Measurements from ENCODE around the gene NDUFAF4.
A peak's percentile ranks its signal among the peaks of the same experiment; 100 is the strongest.
"Not testable (repeated sequence)": the region's sequence is repeated elsewhere in the genome, so short reads cannot be mapped to it uniquely, and the experiment has no call there.

Gene NDUFAF4

GRCh38 chr6:96923400-96923799, 25.7 kb upstream of the NDUFAF4 start:
- H3K27me3 Mint-ChIP-seq (ENCODE audit: low read depth) = peaks cover 12% of the 10 kb centered on the region
- H3K27ac Mint-ChIP-seq = peak overlapping the region; percentile 58
- H3K36me3 Mint-ChIP-seq (ENCODE audit: low read depth) = no peaks in the 10 kb centered on the region
- no peak for DNase-seq (ENCODE audit: low spot score)
- H3K4me1 Mint-ChIP-seq (ENCODE audit: low read depth) = peaks cover 29% of the 10 kb centered on the region
- H3K4me3 Mint-ChIP-seq = peak overlapping the region; percentile 88
- no peaks in the 10 kb centered on the region for H3K9me3 Mint-ChIP-seq

DNA sequence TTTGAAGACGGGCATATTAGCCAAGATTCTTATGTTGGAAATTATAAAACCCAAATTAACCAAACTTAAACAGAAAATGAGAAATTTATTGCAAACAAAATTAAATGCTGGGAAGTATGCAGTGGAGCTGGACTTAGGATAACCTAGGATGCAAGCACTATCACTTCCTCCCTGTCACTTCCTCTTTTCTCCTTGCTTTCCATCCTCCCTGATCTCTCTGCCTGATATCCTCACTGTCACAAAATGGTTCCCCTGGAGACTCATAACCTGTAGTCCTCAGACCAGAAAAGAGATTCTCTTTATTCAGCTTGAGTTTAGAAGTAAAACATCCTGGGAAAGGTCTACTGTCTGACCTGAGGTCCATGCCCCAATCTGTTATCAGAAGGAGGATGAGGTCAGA, 19.4 kb upstream of the NDUFAF4 start:
- peaks cover 10% of the 10 kb centered on the region for H3K4me1 Mint-ChIP-seq (ENCODE audit: low read depth)
- no peak overlapping the region for H3K27ac Mint-ChIP-seq
- no peaks in the 10 kb centered on the region for H3K9me3 Mint-ChIP-seq
- H3K4me3 Mint-ChIP-seq = no peak overlapping the region
- H3K36me3 Mint-ChIP-seq (ENCODE audit: low read depth) = no peaks in the 10 kb centered on the region
- DNase-seq (ENCODE audit: low spot score) = no peak
- H3K27me3 Mint-ChIP-seq (ENCODE audit: low read depth) = peaks cover 14% of the 10 kb centered on the region

GRCh38 chr6:96913621-96914020, 15.9 kb upstream of the NDUFAF4 start:
- Mint-ChIP-seq H3K36me3 (ENCODE audit: low read depth) (no peaks in the 10 kb centered on the region), H3K4me1 (ENCODE audit: low read depth) (peaks cover 2% of the 10 kb centered on the region), H3K9me3 (no peaks in the 10 kb centered on the region), H3K4me3 (no peak overlapping the region), H3K27me3 (ENCODE audit: low read depth) (peaks cover 14% of the 10 kb centered on the region), H3K27ac (no peak overlapping the region)
- no peak for DNase-seq (ENCODE audit: low spot score)

GRCh38 chr6:96911751-96912150, 14.1 kb upstream of the NDUFAF4 start:
- Mint-ChIP-seq H3K27me3 (ENCODE audit: low read depth) (peaks cover 14% of the 10 kb centered on the region), H3K27ac (no peak overlapping the region), H3K4me1 (ENCODE audit: low read depth) (peaks cover 9% of the 10 kb centered on the region), H3K4me3 (no peak overlapping the region), H3K36me3 (ENCODE audit: low read depth) (no peaks in the 10 kb centered on the region), H3K9me3 (no peaks in the 10 kb centered on the region)
- DNase-seq (ENCODE audit: low spot score) = no peak

DNA sequence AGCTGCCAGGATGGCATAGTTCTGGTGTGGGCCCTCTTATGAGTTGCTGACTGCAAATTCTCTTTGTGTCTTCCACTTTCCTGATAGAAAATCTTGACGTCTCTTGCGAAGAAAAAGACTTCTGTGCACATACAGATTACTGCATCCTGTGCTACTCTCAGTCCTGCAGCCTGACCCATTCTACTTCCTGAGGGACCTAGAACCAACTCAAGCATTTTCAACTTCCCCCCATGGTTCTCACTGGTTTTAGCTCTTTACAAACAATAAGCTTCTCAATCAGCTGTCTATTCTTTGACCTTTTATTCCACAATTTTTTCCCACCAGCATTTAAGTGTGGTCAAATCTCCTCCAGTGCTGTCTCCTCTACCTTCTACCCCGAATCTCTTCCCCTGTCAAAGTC, 13.5 kb upstream of the NDUFAF4 start:
- Mint-ChIP-seq H3K9me3 (no peaks in the 10 kb centered on the region), H3K27me3 (ENCODE audit: low read depth) (peaks cover 14% of the 10 kb centered on the region), H3K4me1 (ENCODE audit: low read depth) (peaks cover 11% of the 10 kb centered on the region), H3K36me3 (ENCODE audit: low read depth) (no peaks in the 10 kb centered on the region), H3K27ac (no peak overlapping the region), H3K4me3 (no peak overlapping the region)
- no peak for DNase-seq (ENCODE audit: low spot score)

DNA sequence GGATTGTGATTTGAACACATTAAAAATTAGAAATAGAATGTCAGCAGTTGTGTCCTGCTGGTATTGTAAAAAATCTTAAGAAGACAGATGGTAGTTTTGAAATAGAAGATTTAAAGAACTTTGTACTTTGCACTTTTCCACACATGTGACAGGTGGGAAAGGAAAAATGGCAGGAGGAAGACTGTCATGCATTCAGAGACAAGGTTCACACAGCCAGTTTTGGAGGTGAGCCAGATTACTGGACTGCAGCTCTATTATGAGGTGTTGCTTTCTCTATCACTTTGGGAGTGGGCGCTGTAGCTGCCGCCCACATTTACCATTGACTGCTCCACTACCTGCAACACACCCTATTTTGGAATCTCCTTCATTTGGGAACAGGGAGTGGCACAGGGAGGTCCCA, 12.1 kb upstream of the NDUFAF4 start:
- no peaks in the 10 kb centered on the region for H3K36me3 Mint-ChIP-seq (ENCODE audit: low read depth)
- H3K9me3 Mint-ChIP-seq = no peaks in the 10 kb centered on the region
- H3K4me3 Mint-ChIP-seq = no peak overlapping the region
- H3K27ac Mint-ChIP-seq = no peak overlapping the region
- H3K4me1 Mint-ChIP-seq (ENCODE audit: low read depth) = peaks cover 16% of the 10 kb centered on the region
- DNase-seq (ENCODE audit: low spot score) = no peak
- peaks cover 9% of the 10 kb centered on the region for H3K27me3 Mint-ChIP-seq (ENCODE audit: low read depth)

- Mint-ChIP-seq H3K9me3 (no peaks in the 10 kb centered on the region), H3K4me1 (ENCODE audit: low read depth) (peaks cover 17% of the 10 kb centered on the region), H3K36me3 (ENCODE audit: low read depth) (no peaks in the 10 kb centered on the region), H3K4me3 (no peak overlapping the region), H3K27me3 (ENCODE audit: low read depth) (peaks cover 4% of the 10 kb centered on the region), H3K27ac (no peak overlapping the region)
- peak; percentile 69 for DNase-seq (ENCODE audit: low spot score)
Observed at GRCh38 chr6:96907498-96907897, 9.8 kb upstream of the NDUFAF4 start.

DNA sequence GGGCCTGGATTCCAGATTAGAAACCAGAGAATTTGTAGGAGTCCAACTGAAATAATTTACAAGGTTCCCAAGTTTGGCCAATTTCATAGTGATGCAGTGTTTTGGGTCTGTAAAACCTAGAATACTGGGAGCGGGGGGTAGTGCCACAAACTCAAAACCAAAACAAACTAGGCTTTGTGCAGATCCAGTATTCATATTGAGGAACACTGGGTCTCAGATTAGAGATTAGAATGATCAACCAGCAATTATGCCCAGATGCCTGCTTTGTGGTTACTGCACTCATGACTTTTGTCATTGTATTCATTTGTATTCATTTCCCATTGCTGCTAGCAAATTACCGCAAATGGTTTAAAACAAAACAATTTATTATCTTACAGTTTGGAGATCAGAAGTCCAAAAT, 3.2 kb upstream of the NDUFAF4 start:
- no peak overlapping the region for H3K4me3 Mint-ChIP-seq
- H3K4me1 Mint-ChIP-seq (ENCODE audit: low read depth) = peaks cover 19% of the 10 kb centered on the region
- peaks cover 5% of the 10 kb centered on the region for H3K27me3 Mint-ChIP-seq (ENCODE audit: low read depth)
- no peak overlapping the region for H3K27ac Mint-ChIP-seq
- H3K36me3 Mint-ChIP-seq (ENCODE audit: low read depth) = peaks cover 5% of the 10 kb centered on the region
- no peak for DNase-seq (ENCODE audit: low spot score)
- no peaks in the 10 kb centered on the region for H3K9me3 Mint-ChIP-seq

- no peak for DNase-seq (ENCODE audit: low spot score)
- Mint-ChIP-seq H3K9me3 (no peaks in the 10 kb centered on the region), H3K4me3 (peak overlapping the region; percentile 27), H3K36me3 (ENCODE audit: low read depth) (peaks cover 11% of the 10 kb centered on the region), H3K27me3 (ENCODE audit: low read depth) (peaks cover 5% of the 10 kb centered on the region), H3K27ac (no peak overlapping the region), H3K4me1 (ENCODE audit: low read depth) (peaks cover 16% of the 10 kb centered on the region)
Observed at GRCh38 chr6:96899451-96899998, 1.8 kb upstream of the NDUFAF4 start.

- no peak for DNase-seq (ENCODE audit: low spot score)
- Mint-ChIP-seq H3K27me3 (ENCODE audit: low read depth) (peaks cover 5% of the 10 kb centered on the region), H3K27ac (no peak overlapping the region), H3K36me3 (ENCODE audit: low read depth) (peaks cover 14% of the 10 kb centered on the region), H3K4me3 (peak overlapping the region; percentile 83), H3K9me3 (no peaks in the 10 kb centered on the region), H3K4me1 (ENCODE audit: low read depth) (peaks cover 16% of the 10 kb centered on the region)
Observed at GRCh38 chr6:96899019-96899418, 1.3 kb upstream of the NDUFAF4 start.

- Mint-ChIP-seq H3K27me3 (ENCODE audit: low read depth) (peaks cover 5% of the 10 kb centered on the region), H3K4me1 (ENCODE audit: low read depth) (peaks cover 16% of the 10 kb centered on the region), H3K4me3 (peak overlapping the region; percentile 83), H3K9me3 (no peaks in the 10 kb centered on the region), H3K27ac (peak overlapping the region; percentile 94), H3K36me3 (ENCODE audit: low read depth) (peaks cover 14% of the 10 kb centered on the region)
- DNase-seq (ENCODE audit: low spot score) = no peak
Observed at GRCh38 chr6:96898241-96898851, 655 bp upstream of the NDUFAF4 start.

DNA sequence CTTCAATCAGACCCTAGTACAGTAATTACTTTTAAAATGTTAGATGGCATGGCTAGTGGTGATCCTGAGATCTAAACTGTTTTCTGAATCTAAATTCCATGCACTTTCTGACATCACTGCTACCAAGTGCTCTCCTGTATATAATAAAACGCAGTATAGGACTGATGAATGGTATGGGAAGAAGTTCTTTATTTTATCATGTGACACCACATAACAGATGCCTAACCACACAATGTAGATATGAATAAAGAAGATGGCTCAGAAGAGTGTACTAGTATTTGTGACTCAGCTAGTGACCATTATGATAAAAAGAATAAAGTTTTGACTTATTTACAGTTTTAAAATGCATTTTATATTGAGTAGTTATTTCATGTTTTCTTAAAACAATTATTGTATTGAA, 8.5 kb downstream of the NDUFAF4 start:
- no peak for DNase-seq (ENCODE audit: low spot score)
- peaks cover 17% of the 10 kb centered on the region for H3K36me3 Mint-ChIP-seq (ENCODE audit: low read depth)
- no peak overlapping the region for H3K27ac Mint-ChIP-seq
- H3K4me3 Mint-ChIP-seq = no peak overlapping the region
- no peaks in the 10 kb centered on the region for H3K27me3 Mint-ChIP-seq (ENCODE audit: low read depth)
- H3K9me3 Mint-ChIP-seq = no peaks in the 10 kb centered on the region
- H3K4me1 Mint-ChIP-seq (ENCODE audit: low read depth) = peaks cover 9% of the 10 kb centered on the region

GRCh38 chr6:96888745-96889144, 8.9 kb downstream of the NDUFAF4 start:
- Mint-ChIP-seq H3K9me3 (no peaks in the 10 kb centered on the region), H3K27me3 (ENCODE audit: low read depth) (no peaks in the 10 kb centered on the region), H3K27ac (no peak overlapping the region), H3K36me3 (ENCODE audit: low read depth) (peaks cover 16% of the 10 kb centered on the region), H3K4me3 (no peak overlapping the region), H3K4me1 (ENCODE audit: low read depth) (peaks cover 12% of the 10 kb centered on the region)
- no peak for DNase-seq (ENCODE audit: low spot score)

DNA sequence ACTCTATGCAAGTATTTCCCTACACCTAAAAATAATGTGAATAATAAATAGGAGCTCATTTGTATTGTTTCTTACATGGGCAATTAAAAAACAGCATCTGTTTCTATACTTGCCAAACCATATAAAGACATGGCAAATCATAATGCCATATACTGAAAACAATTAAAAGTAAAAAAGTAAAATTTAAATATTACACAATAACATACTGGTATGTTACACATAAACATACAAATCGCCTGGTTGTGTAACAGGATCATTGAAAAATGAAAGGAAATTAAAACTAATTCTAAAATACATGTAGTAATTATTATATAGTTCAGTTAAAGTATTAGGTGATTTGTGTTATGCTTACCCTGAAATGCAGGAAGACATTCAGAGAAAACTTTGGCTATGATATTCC, 11.2 kb downstream of the NDUFAF4 start:
- no peak for DNase-seq (ENCODE audit: low spot score)
- peaks cover 4% of the 10 kb centered on the region for H3K27me3 Mint-ChIP-seq (ENCODE audit: low read depth)
- no peak overlapping the region for H3K4me3 Mint-ChIP-seq
- H3K9me3 Mint-ChIP-seq = no peaks in the 10 kb centered on the region
- peaks cover 13% of the 10 kb centered on the region for H3K36me3 Mint-ChIP-seq (ENCODE audit: low read depth)
- H3K27ac Mint-ChIP-seq = no peak overlapping the region
- H3K4me1 Mint-ChIP-seq (ENCODE audit: low read depth) = peaks cover 12% of the 10 kb centered on the region

- H3K36me3 Mint-ChIP-seq (ENCODE audit: low read depth); H3K9me3 Mint-ChIP-seq; DNase-seq (ENCODE audit: low spot score); H3K27me3 Mint-ChIP-seq (ENCODE audit: low read depth): not testable (repeated sequence)
- Mint-ChIP-seq H3K27ac (peak overlapping the region; percentile 34), H3K4me1 (ENCODE audit: low read depth) (peaks cover 12% of the 10 kb centered on the region), H3K4me3 (peak overlapping the region; percentile 31)
Observed at GRCh38 chr6:96885187-96885631, 12.5 kb downstream of the NDUFAF4 start.

Measured in T-helper 2 cell treated with Interferon-gamma antibody and Interleukin-4, amounts not matched to agents 5 μg/mL and 100 μg/mL, for 36 hours (primary cell).